Measurements from ENCODE around the gene LRRC75B. TPM values are rescaled to one million over a fixed set of nuclear protein-coding genes. Genes with fewer than 3 reads are reported as not detected.
"Not testable (repeated sequence)": the region's sequence is repeated elsewhere in the genome, so short reads cannot be mapped to it uniquely, and the experiment has no call there.

Gene LRRC75B
- polyA plus RNA-seq, 5 donors, result 23.1 to 44.0 (median 34.5) TPM

- peak; percentile 99 for DNase-seq
Observed at GRCh38 chr22:24555165-24556039, 37.5 kb downstream of the LRRC75B start, which contains the start of gene SNRPD3. Gene SNRPD3 (plus strand): TSS chr22:24555999. CDS start chr22:24557675, 1,676 bp downstream.

GRCh38 chr22:24554313-24555164 lies 38.3 kb downstream of the LRRC75B start, which contains the start of gene GUCD1:
Gene GUCD1 (minus strand): TSS chr22:24555138. CDS start chr22:24554991, 147 bp downstream.
- no peak for DNase-seq

- no peak for DNase-seq
Observed at GRCh38 chr22:24553597-24554312, 39.1 kb downstream of the LRRC75B start.

- not testable (repeated sequence) for DNase-seq
Observed at GRCh38 chr22:24552503-24553286, 40.2 kb downstream of the LRRC75B start.

- DNase-seq, result no peak
Observed at GRCh38 chr22:24550902-24551435, 41.9 kb downstream of the LRRC75B start.

- DNase-seq, result no peak
Observed at GRCh38 chr22:24550028-24550901, 42.6 kb downstream of the LRRC75B start.

- DNase-seq, result no peak
Observed at GRCh38 chr22:24548812-24549211, 44.1 kb downstream of the LRRC75B start.

GRCh38 chr22:24543679-24544243 lies 49.1 kb downstream of the LRRC75B start:
- DNase-seq, result no peak

GRCh38 chr22:24543185-24543601 lies 49.7 kb downstream of the LRRC75B start:
- DNase-seq, result no peak

GRCh38 chr22:24542641-24543040 lies 50.2 kb downstream of the LRRC75B start:
- DNase-seq, result no peak

GRCh38 chr22:24541681-24542515 lies 51.0 kb downstream of the LRRC75B start:
- DNase-seq, result no peak

- DNase-seq, result no peak
Observed at GRCh38 chr22:24540470-24540869, 52.4 kb downstream of the LRRC75B start.

- no peak for DNase-seq
Observed at GRCh38 chr22:24536089-24536488, 56.8 kb downstream of the LRRC75B start.

Other genes starting within 250 kb of the LRRC75B start
- 10 to 100 TPM; 17.6 to 33.5 (median 29.9) TPM for gene ADORA2A, start 165.5 kb downstream of the LRRC75B start, polyA plus RNA-seq (ENCODE audit: insufficient read depth in 1 of 5, insufficient read length in 5 of 5, low replicate concordance in 1 of 5)
- gene UPB1, start 97.7 kb downstream of the LRRC75B start, polyA plus RNA-seq (ENCODE audit: insufficient read depth in 1 of 5, insufficient read length in 5 of 5, low replicate concordance in 1 of 5), result 1 to 10 TPM in 4 of 5 donors, under 1 TPM in 1; 0.90 to 2.0 (median 1.6) TPM
- gene GUCD1, start 37.9 kb downstream of the LRRC75B start, polyA plus RNA-seq (ENCODE audit: insufficient read depth in 1 of 5, insufficient read length in 5 of 5, low replicate concordance in 1 of 5), result 10 to 100 TPM; 78.9 to 91.9 (median 87.9) TPM
- gene SNRPD3, start 37.1 kb downstream of the LRRC75B start, polyA plus RNA-seq (ENCODE audit: insufficient read depth in 1 of 5, insufficient read length in 5 of 5, low replicate concordance in 1 of 5), result 100 to 1,000 TPM; 153 to 199 (median 172) TPM
- gene GGT1, start 10.1 kb upstream of the LRRC75B start, polyA plus RNA-seq (ENCODE audit: insufficient read depth in 1 of 5, insufficient read length in 5 of 5, low replicate concordance in 1 of 5), result 10 to 100 TPM in 4 of 5 donors, 1 to 10 TPM in 1; 6.1 to 20.0 (median 13.0) TPM
- under 1 TPM in 1 of 5 donors, not detected in 4; 0.04 TPM for gene PIWIL3, start 181.6 kb upstream of the LRRC75B start, polyA plus RNA-seq (ENCODE audit: insufficient read depth in 1 of 5, insufficient read length in 5 of 5, low replicate concordance in 1 of 5)
- 1 to 10 TPM; 2.8 to 4.7 (median 4.2) TPM for gene SGSM1, start 213.1 kb upstream of the LRRC75B start, polyA plus RNA-seq (ENCODE audit: insufficient read depth in 1 of 5, insufficient read length in 5 of 5, low replicate concordance in 1 of 5)

Measured in right lung (tissue), 5 donors.